A549 (cell line): ENCODE measurements around the gene PLA2G7. TPM values are rescaled to one million over a fixed set of nuclear protein-coding genes. Genes with fewer than 3 reads are reported as not detected.
"Not testable (repeated sequence)": the region's sequence is repeated elsewhere in the genome, so short reads cannot be mapped to it uniquely, and the experiment has no call there.

Experiments used
- ATAC-seq, 2 experiments: fragments of 200-7000 bp in 1 of 2; fragments of >200 bp in 1 of 2; cut with Nextera tagmentation in 1 of 2; cut with Tn5 transposase in 1 of 2; 3 replicates each; pipeline versions ENCODE4 v1.8.0 to v1.9.1; 2018 to 2020; ENCODE audit warnings: mild to moderate bottlenecking in 1 of 2, moderate library complexity in 1 of 2
- CTCF ChIA-PET: fragments of 300-600 bp; sonication (Branson Sonifier 250); formaldehyde crosslinking; extraction: SDS; loops from one replicate; lab custom pipeline; 2021; ENCODE audit warnings: antibody characterized with exemption, inconsistent platforms; lab: Yijun Ruan, JAX
- POLR2A ChIA-PET: fragments of 350-600 bp; formaldehyde crosslinking; extraction: SDS; loops from one replicate; lab custom pipeline; 2021; ENCODE audit warnings: antibody characterized with exemption, inconsistent platforms; lab: Yijun Ruan, JAX
- DNase-seq, 2 experiments: peaks; one replicate each; pipeline versions ENCODE4 v3.0.0 to v3.0.0-alpha.2; 2011 to 2016; ENCODE audit warnings: low read depth in 1 of 2, low spot score in 1 of 2
- FAIRE-seq: peaks from 2 replicates; lab custom pipeline; 2011; peaks lifted over from hg19 to GRCh38; lab: Jason Lieb, UNC
- H3K27ac ChIP-seq, 2 experiments: fragments of >200 bp; sonication (Bioruptor Twin); formaldehyde crosslinking; 3 replicates each; pipeline ENCODE4 v1.5.1; 2016 to 2017
- H3K4me1 ChIP-seq: fragments of >200 bp; sonication (Bioruptor Twin); formaldehyde crosslinking; 3 replicates; pipeline ENCODE4 v1.6.1; 2016
- H3K4me2 ChIP-seq: fragments of >200 bp; sonication (Bioruptor Twin); formaldehyde crosslinking; 3 replicates; pipeline ENCODE4 v1.6.1; 2016
- H3K4me3 ChIP-seq: fragments of >200 bp; sonication (Bioruptor Twin); formaldehyde crosslinking; 3 replicates; pipeline ENCODE4 v1.5.1; 2016
- H3K9me3 ChIP-seq: fragments of >200 bp; sonication (Bioruptor Twin); formaldehyde crosslinking; 3 replicates; pipeline ENCODE4 v1.6.1; 2016
- BCL3 ChIP-seq: fragments of >200 bp; sonication (Bioruptor Twin); formaldehyde crosslinking; IDR thresholded peaks from 3 replicates; pipeline ENCODE4 v1.6.1; 2016
- BHLHE40 ChIP-seq: IDR thresholded peaks from 2 replicates; pipeline ENCODE4 v1.6.1; 2012; ENCODE audit warnings: low read depth, low read length, inconsistent platforms
- CBX2 ChIP-seq: fragments of 200-600 bp; sonication (generic); IDR thresholded peaks from 2 replicates; pipeline ENCODE4 v1.6.1; 2016; ENCODE audit warnings: low read depth, mild to moderate bottlenecking, borderline replicate concordance
- CEBPB ChIP-seq, 2 experiments: fragments of >200 bp in 1 of 2; sonication (Bioruptor Twin) in 1 of 2; formaldehyde crosslinking in 1 of 2; IDR thresholded peaks; 2 replicates each; pipeline ENCODE4 v1.6.1; 2012 to 2016
- ELK1 ChIP-seq: fragments of 150-350 bp; IDR thresholded peaks from 2 replicates; pipeline ENCODE4 v1.6.1; 2014; ENCODE audit warnings: low read depth, mild to moderate bottlenecking, low read length
- ESRRA ChIP-seq: fragments of 150-350 bp; IDR thresholded peaks from 2 replicates; pipeline ENCODE4 v1.6.1; 2014; ENCODE audit warnings: mild to moderate bottlenecking, low read length, borderline replicate concordance
- FOSL2 ChIP-seq, 2 experiments: fragments of 450-650 bp in 1 of 2; fragments of >200 bp in 1 of 2; sonication (Bioruptor Twin) in 1 of 2; formaldehyde crosslinking; IDR thresholded peaks; 2 replicates each; pipeline versions ENCODE4 v1.5.0 to v1.6.1; 2016 to 2020; ENCODE audit warnings: mild to moderate bottlenecking in 1 of 2, moderate library complexity in 1 of 2
- GATA3 ChIP-seq: IDR thresholded peaks from 2 replicates; pipeline ENCODE4 v1.6.1; 2012; ENCODE audit warnings: borderline replicate concordance
- HEYL ChIP-seq: fragments of 250-450 bp; sonication (Bioruptor Pico); IDR thresholded peaks from 2 replicates; pipeline ENCODE4 v1.8.0; 2021; ENCODE audit warnings: mild to moderate bottlenecking, moderate library complexity
- JUNB ChIP-seq: fragments of >200 bp; sonication (Bioruptor Twin); formaldehyde crosslinking; IDR thresholded peaks from 2 replicates; pipeline ENCODE4 v1.6.1; 2016
- KDM5A ChIP-seq: fragments of 200-600 bp; sonication (generic); IDR thresholded peaks from 2 replicates; pipeline ENCODE4 v1.6.1; 2016; ENCODE audit warnings: antibody characterized with exemption, mild to moderate bottlenecking
- NPAS2 ChIP-seq: fragments of 250-450 bp; sonication (Bioruptor Pico); IDR thresholded peaks from 2 replicates; pipeline ENCODE4 v1.8.0; 2022; ENCODE audit warnings: mild to moderate bottlenecking, moderate library complexity, borderline replicate concordance
- NR3C1 ChIP-seq: fragments of >200 bp; sonication (Bioruptor Twin); formaldehyde crosslinking; IDR thresholded peaks from 3 replicates; pipeline ENCODE4 v1.6.1; 2017
- PBX3 ChIP-seq: IDR thresholded peaks from 2 replicates; pipeline ENCODE4 v1.6.1; 2012
- POLR2A ChIP-seq: IDR thresholded peaks from 2 replicates; pipeline ENCODE4 v1.6.1; 2012; ENCODE audit warnings: mild to moderate bottlenecking, low read length
- POLR2AphosphoS2 ChIP-seq: conservative IDR thresholded peaks from 2 replicates; pipeline ENCODE4 v1.6.1; 2012; ENCODE audit warnings: low read length, improper control_type of control experiment, inconsistent platforms
- RARB ChIP-seq: fragments of 250-450 bp; sonication (Bioruptor Pico); IDR thresholded peaks from 2 replicates; pipeline ENCODE4 v1.8.0; 2021; ENCODE audit warnings: mild to moderate bottlenecking, moderate library complexity
- RFX5 ChIP-seq: fragments of 450-650 bp; IDR thresholded peaks from 2 replicates; pipeline ENCODE4 v1.7.1; 2014; ENCODE audit warnings: antibody characterized with exemption, mild to moderate bottlenecking, moderate library complexity
- RNF2 ChIP-seq: fragments of 200-600 bp; sonication (generic); IDR thresholded peaks from 2 replicates; pipeline ENCODE4 v1.6.1; 2016; ENCODE audit warnings: low read depth, mild to moderate bottlenecking, antibody characterized with exemption, moderate library complexity, borderline replicate concordance
- USF2 ChIP-seq: fragments of 450-650 bp; IDR thresholded peaks from 2 replicates; pipeline ENCODE4 v1.6.1; 2014; ENCODE audit warnings: antibody characterized with exemption
- WGBS: methylation state at CpG from one replicate; pipeline ENCODE4 v1.1.6; 2017; ENCODE audit errors: missing lambda C conversion rate; 5-methylcytosine and 5-hydroxymethylcytosine counted together
- polyA plus RNA-seq, 4 experiments: library from polyadenylated mRNA; depleted of rRNA in 3 of 4; stranded (reverse); fragments of >200 nt; fragmentation: RNase III in 1 of 4; extraction: RNeasy Plus Mini Kit Qiagen cat#74134 plus additional on column Dnase treatment in 1 of 4; gene quantifications; 2 replicates in 3 of 4; 3 replicates in 1 of 4; pipeline ENCODE4 v1.2.3, GENCODE V29; 2011 to 2017

Gene PLA2G7
- polyA plus RNA-seq, 2 of the 4 experiments (the other 2 are of a cell fraction) = 0.04 TPM; not detected in 1

- Histone ChIP-seq H3K4me3 (no peak within 1 kb of the TSS), H3K4me2 (no peak within 1 kb of the TSS), H3K27ac (no peak within 1 kb of the TSS), H3K4me1 (no peaks in the 10 kb centered on the region), H3K9me3 (no peaks in the 10 kb centered on the region)
- no peak for FAIRE-seq
- ChIA-PET POLR2A (no interaction called here), CTCF (interaction anchor here (1.0 kb wide), 1 partner anchor 13 kb away, joined by 3 read pairs; no protein-coding TSS in a partner anchor)
- DNase-seq = no peak
- WGBS = 0% methylated on average over 1 of the region's 1 CpG
- TF ChIP-seq POLR2A = no peak
- no peak for TF ChIP-seq NR3C1
- no peak for TF ChIP-seq HEYL (CRISPR knock-in tag)
- no peak for TF ChIP-seq NPAS2 (CRISPR knock-in tag)
- no peak for TF ChIP-seq FOSL2 (IDR thresholded peaks at IDR 0.05)
- no peak for TF ChIP-seq FOSL2 (CRISPR knock-in tag; IDR thresholded peaks at IDR 0.05)
- TF ChIP-seq KDM5A = no peak
- no peak for TF ChIP-seq RARB
- no peak for TF ChIP-seq RFX5
- TF ChIP-seq USF2 = no peak
- TF ChIP-seq POLR2AphosphoS2 = no peak
- no peak for TF ChIP-seq RNF2
- no peak for TF ChIP-seq ESRRA
- no peak for TF ChIP-seq CEBPB (IDR thresholded peaks at IDR 0.05)
- TF ChIP-seq ELK1 = no peak
- TF ChIP-seq BCL3 = no peak
- TF ChIP-seq JUNB = no peak
- TF ChIP-seq PBX3 = no peak
- TF ChIP-seq CBX2 = no peak
- ATAC-seq = no peak
Observed at GRCh38 chr6:46746696-46747095, 11.5 kb upstream of the PLA2G7 start, which contains the start of gene ANKRD66. TSS of gene ANKRD66 (plus strand) at chr6:46746933. CDS start at chr6:46751949, 5,016 bp downstream.

GRCh38 chr6:46745973-46746372 is 10.8 kb upstream of the PLA2G7 start:
- no peaks in the 10 kb centered on the region for H3K4me1 ChIP-seq
- TF ChIP-seq BHLHE40 (no peak), POLR2AphosphoS2 (no peak), GATA3 (no peak), FOSL2 (IDR thresholded peaks at IDR 0.05) (no peak), FOSL2 (CRISPR knock-in tag; IDR thresholded peaks at IDR 0.05) (no peak)
- CTCF ChIA-PET = interaction anchor here (1.0 kb wide), 1 partner anchor 12 kb away, joined by 3 read pairs; no protein-coding TSS in a partner anchor
- FAIRE-seq (no peak), DNase-seq (no peak), ATAC-seq (no peak)
- POLR2A ChIA-PET = no interaction called here
- H3K9me3 ChIP-seq = no peaks in the 10 kb centered on the region
- H3K4me3 ChIP-seq = no peak overlapping the region
- H3K4me2 ChIP-seq = no peak overlapping the region
- H3K27ac ChIP-seq = no peak overlapping the region
- 0% methylated on average over 2 of the region's 2 CpGs for WGBS

GRCh38 chr6:46744159-46744725 is 9.1 kb upstream of the PLA2G7 start:
- H3K9me3 ChIP-seq, FAIRE-seq, H3K4me2 ChIP-seq, POLR2A ChIA-PET, H3K27ac ChIP-seq, H3K4me3 ChIP-seq, H3K4me1 ChIP-seq, ATAC-seq, CTCF ChIA-PET, DNase-seq: not testable (repeated sequence)
- WGBS = 49% methylated on average over 3 of the region's 3 CpGs
